GM23248 (cell line): ENCODE results near the gene RPS15. TPM values are rescaled to one million over a fixed set of nuclear protein-coding genes. Genes with fewer than 3 reads are reported as not detected.

Source experiments
- DNase-seq: peaks from one replicate; pipeline ENCODE4 v3.0.0-alpha.2; 2015
- H2AFZ ChIP-seq: fragments of 200-600 bp; sonication (generic); 2 replicates; pipeline ENCODE4 v1.6.1; 2016; ENCODE audit warnings: antibody characterized with exemption
- H3F3A ChIP-seq: fragments of 200-600 bp; sonication (generic); 2 replicates; pipeline ENCODE4 v1.6.1; 2016; ENCODE audit warnings: mild to moderate bottlenecking, antibody characterized with exemption, mixed run types; ENCODE audit not compliant: insufficient read depth
- H3K27ac ChIP-seq: fragments of 200-600 bp; sonication (generic); 2 replicates; pipeline ENCODE4 v1.5.1; 2016; ENCODE audit warnings: mild to moderate bottlenecking
- H3K27me3 ChIP-seq: fragments of 200-600 bp; sonication (generic); replicated peaks from 2 replicates; pipeline ENCODE4 v1.6.1; 2016; ENCODE audit warnings: mild to moderate bottlenecking; ENCODE audit not compliant: insufficient read depth
- H3K36me3 ChIP-seq: fragments of 200-600 bp; sonication (generic); 2 replicates; pipeline ENCODE4 v1.6.1; 2016; ENCODE audit warnings: low read depth, mild to moderate bottlenecking
- H3K4me1 ChIP-seq: fragments of 200-600 bp; sonication (generic); 2 replicates; pipeline ENCODE4 v1.6.1; 2016; ENCODE audit warnings: mild to moderate bottlenecking; ENCODE audit not compliant: insufficient read depth
- H3K4me2 ChIP-seq: fragments of 200-600 bp; sonication (generic); one replicate; pipeline ENCODE4 v1.6.1; 2016; ENCODE audit warnings: mild to moderate bottlenecking; ENCODE audit not compliant: unreplicated experiment
- H3K4me3 ChIP-seq: fragments of 200-600 bp; sonication (generic); 2 replicates; pipeline ENCODE4 v1.5.1; 2016; ENCODE audit warnings: mild to moderate bottlenecking
- H3K79me2 ChIP-seq: fragments of 200-600 bp; sonication (generic); 2 replicates; pipeline ENCODE4 v1.6.1; 2016; ENCODE audit warnings: mild to moderate bottlenecking; ENCODE audit not compliant: insufficient read depth
- H3K9ac ChIP-seq: fragments of 200-600 bp; sonication (generic); 2 replicates; pipeline ENCODE4 v1.6.1; 2016; ENCODE audit warnings: mild to moderate bottlenecking
- H3K9me2 ChIP-seq: fragments of 200-600 bp; sonication (generic); 2 replicates; pipeline ENCODE4 v1.6.1; 2016; ENCODE audit warnings: mixed run types, mild to moderate bottlenecking, moderate library complexity; ENCODE audit not compliant: insufficient read depth
- H3K9me3 ChIP-seq: fragments of 200-600 bp; sonication (generic); one replicate; pipeline ENCODE4 v1.6.1; 2017; ENCODE audit warnings: low read depth
- H4K20me1 ChIP-seq: fragments of 200-600 bp; sonication (generic); 2 replicates; pipeline ENCODE4 v1.6.0; 2016; ENCODE audit not compliant: insufficient read depth
- EZH2 ChIP-seq: fragments of 200-600 bp; sonication (generic); IDR thresholded peaks from 2 replicates; pipeline ENCODE4 v1.6.1; 2018; ENCODE audit warnings: antibody characterized with exemption, mild to moderate bottlenecking; ENCODE audit not compliant: insufficient read depth, poor library complexity, severe bottlenecking
- EZH2phosphoT487 ChIP-seq: fragments of 200-600 bp; sonication (generic); IDR thresholded peaks from 2 replicates; pipeline ENCODE4 v1.6.1; 2018; ENCODE audit warnings: antibody characterized with exemption, moderate library complexity, mild to moderate bottlenecking, low read depth; ENCODE audit not compliant: insufficient read depth
- WGBS, 2 experiments: methylation state at CpG; one replicate each; pipeline ENCODE4 v1.1.6; 2015 to 2017; ENCODE audit warnings: low lambda C conversion rate in 2 of 2, low coverage in 1 of 2; ENCODE audit errors: missing lambda C conversion rate in 2 of 2; 5-methylcytosine and 5-hydroxymethylcytosine counted together
- in situ Hi-C: fragments of 300-500 bp; cut with MboI; formaldehyde crosslinking; loops from 2 replicates; pipeline ENCODE4 v1.15.0; 2020
- polyA plus RNA-seq: library from polyadenylated mRNA; unstranded; fragments of >200 nt; fragmentation: Nextera tagmentation; extraction: Ambion mirVana; gene quantifications from 2 replicates; pipeline ENCODE4 v1.2.1, GENCODE V29; 2016
- total RNA-seq: library from RNA; depleted of rRNA; stranded (reverse); fragments of >200 nt; shearing (Covaris generic); gene quantifications from 2 replicates; pipeline ENCODE4 v1.2.3, GENCODE V29; 2014

Gene RPS15
- total and polyA plus RNA-seq, 2 experiments from 2014 or later = 921 to 1,289 TPM

- WGBS, 2 experiments = 84 to 88% methylated on average over 27 to 42 of the region's 42 CpGs
- H4K20me1 ChIP-seq = no peaks in the 10 kb centered on the region
- H3K4me1 ChIP-seq = no peaks in the 10 kb centered on the region
- no peak overlapping the region for H2AFZ ChIP-seq
- no peak overlapping the region for H3K4me3 ChIP-seq
- peaks cover 20% of the 10 kb centered on the region; the same call in 1 of the 2 replicates for H3K36me3 ChIP-seq
- in situ Hi-C loops = no loop called here
- no peak overlapping the region for H3K27ac ChIP-seq
- H3K9me3 ChIP-seq = no peaks in the 10 kb centered on the region
- no peak overlapping the region for H3K4me2 ChIP-seq
- H3K9me2 ChIP-seq = no peaks in the 10 kb centered on the region
- no peak for DNase-seq
- H3K79me2 ChIP-seq = peaks cover 97% of the 10 kb centered on the region
- no peak overlapping the region for H3K9ac ChIP-seq
- no peaks in the 10 kb centered on the region for H3F3A ChIP-seq
- no peaks in the 10 kb centered on the region for H3K27me3 ChIP-seq
- TF ChIP-seq EZH2phosphoT487 = no peak
- no peak for TF ChIP-seq EZH2
Observed at GRCh38 chr19:1424192-1424955, 13.8 kb upstream of the RPS15 start.

DNA sequence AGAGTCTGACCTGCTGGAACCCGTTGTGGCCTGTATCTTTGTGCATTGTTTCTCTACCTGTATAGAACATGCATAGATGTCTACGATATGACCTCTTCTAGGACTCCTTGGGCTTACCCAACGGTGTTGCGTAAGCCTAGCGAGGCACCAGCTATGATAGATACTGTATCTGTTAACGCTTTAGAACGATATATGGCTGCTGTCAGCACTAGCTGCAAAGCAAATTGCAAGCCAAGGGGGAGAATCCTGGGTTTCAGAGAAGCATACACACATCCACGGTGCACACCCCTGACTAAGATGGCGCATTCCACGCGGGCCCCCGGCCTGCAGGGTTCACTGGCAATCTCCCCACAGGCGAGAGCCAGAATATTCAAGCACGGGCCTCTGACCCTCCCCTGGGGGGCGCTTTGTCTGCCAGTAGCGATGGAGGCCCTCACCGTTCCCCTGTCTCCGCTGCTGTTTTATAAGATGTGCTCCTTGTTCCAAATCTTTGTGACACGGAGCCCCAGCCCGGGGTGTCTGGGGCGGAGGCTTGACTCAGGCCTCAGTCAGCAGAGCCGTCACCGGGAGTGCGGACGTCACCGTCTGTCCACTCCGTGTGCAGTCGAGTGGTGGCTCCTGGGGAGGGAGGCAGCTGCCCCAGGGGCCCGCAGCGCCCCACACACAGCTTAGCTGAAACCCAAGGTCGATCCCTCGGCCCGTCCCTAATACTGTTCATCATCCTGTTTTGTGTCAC lies 12.9 kb upstream of the RPS15 start:
- Histone ChIP-seq H3K4me1 (no peaks in the 10 kb centered on the region), H3K27me3 (no peaks in the 10 kb centered on the region), H3K36me3 (peaks cover 20% of the 10 kb centered on the region; the same call in 1 of the 2 replicates), H3K4me3 (no peak overlapping the region), H3K79me2 (peaks cover 94% of the 10 kb centered on the region), H4K20me1 (no peaks in the 10 kb centered on the region), H2AFZ (no peak overlapping the region), H3K27ac (no peak overlapping the region), H3K9ac (no peak overlapping the region), H3K9me2 (no peaks in the 10 kb centered on the region), H3F3A (no peaks in the 10 kb centered on the region), H3K4me2 (no peak overlapping the region), H3K9me3 (no peaks in the 10 kb centered on the region)
- 88% methylated on average over 33 of the region's 33 CpGs for WGBS, 2 experiments
- TF ChIP-seq EZH2 = no peak
- TF ChIP-seq EZH2phosphoT487 = no peak
- DNase-seq = no peak
- in situ Hi-C loops = no loop called here

DNA sequence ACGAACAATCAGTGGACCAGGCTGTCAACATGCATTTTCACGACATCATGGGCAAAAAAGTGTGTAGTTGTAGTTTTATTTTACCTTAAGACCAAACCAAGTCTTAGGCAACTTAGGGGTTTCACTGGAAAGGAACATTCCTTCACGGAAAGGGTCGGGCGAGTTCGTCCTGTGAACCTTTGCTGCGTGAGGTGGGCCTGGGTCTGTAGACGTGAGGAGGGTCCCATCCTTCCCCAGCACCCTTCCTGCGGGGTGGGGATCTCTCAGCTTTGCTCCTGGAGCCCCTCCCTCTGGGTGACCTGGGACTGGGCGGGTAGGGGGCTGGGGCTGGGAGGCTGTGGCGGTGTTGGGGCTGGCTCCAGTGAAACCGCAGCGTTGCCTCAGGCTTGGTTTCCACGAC lies 12.3 kb upstream of the RPS15 start:
- Histone ChIP-seq H3K4me1 (no peaks in the 10 kb centered on the region), H3K4me3 (no peak overlapping the region), H3K9ac (no peak overlapping the region), H3K36me3 (peaks cover 20% of the 10 kb centered on the region; the same call in 1 of the 2 replicates), H3F3A (no peaks in the 10 kb centered on the region), H4K20me1 (no peaks in the 10 kb centered on the region), H3K27me3 (no peaks in the 10 kb centered on the region), H2AFZ (no peak overlapping the region), H3K4me2 (no peak overlapping the region), H3K9me3 (no peaks in the 10 kb centered on the region), H3K79me2 (peaks cover 92% of the 10 kb centered on the region), H3K27ac (no peak overlapping the region), H3K9me2 (no peaks in the 10 kb centered on the region)
- in situ Hi-C loops = no loop called here
- TF ChIP-seq EZH2 (no peak), EZH2phosphoT487 (no peak)
- 90 to 93% methylated on average over 12 to 13 of the region's 14 CpGs for WGBS, 2 experiments
- DNase-seq = no peak

DNA sequence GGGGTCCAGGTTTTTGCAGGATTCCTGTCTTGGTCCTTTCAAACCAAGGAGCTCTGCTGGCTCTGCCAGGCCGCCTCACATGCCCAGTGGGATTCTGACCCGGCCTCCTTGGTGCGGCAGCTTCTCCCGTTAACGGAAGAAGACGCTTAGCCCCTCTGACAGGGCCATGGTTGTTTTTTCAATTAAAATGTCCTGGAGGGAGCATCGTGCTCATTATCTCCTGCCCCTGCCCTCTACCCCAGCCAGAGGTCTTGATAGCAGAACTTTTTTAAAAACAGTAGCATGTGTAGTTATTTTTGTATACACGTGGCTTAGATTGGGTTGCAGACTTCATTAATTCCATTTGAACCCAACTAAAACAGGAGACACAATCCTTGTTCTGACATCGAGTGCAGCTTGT lies 11.5 kb upstream of the RPS15 start:
- Histone ChIP-seq H3K79me2 (peaks cover 89% of the 10 kb centered on the region), H3K9me2 (no peaks in the 10 kb centered on the region), H3K4me2 (no peak overlapping the region), H3K9me3 (no peaks in the 10 kb centered on the region), H3K4me1 (no peaks in the 10 kb centered on the region), H3K27ac (no peak overlapping the region), H3K27me3 (no peaks in the 10 kb centered on the region), H3K4me3 (no peak overlapping the region), H3K36me3 (peaks cover 20% of the 10 kb centered on the region; the same call in 1 of the 2 replicates), H3F3A (no peaks in the 10 kb centered on the region), H3K9ac (no peak overlapping the region), H2AFZ (no peak overlapping the region), H4K20me1 (no peaks in the 10 kb centered on the region)
- in situ Hi-C loops = no loop called here
- WGBS, 2 experiments = 82 to 87% methylated on average over 9 of the region's 9 CpGs
- DNase-seq = no peak
- TF ChIP-seq EZH2 (no peak), EZH2phosphoT487 (no peak)
